Mesenchymal stem cell (in vitro differentiated cells and primary cell): ENCODE data around the gene RAB1B.

Source experiments
- DNase-seq: peaks from one replicate; pipeline ENCODE4 v3.0.0-alpha.2; 2013
- H2AFZ ChIP-seq: one replicate; pipeline ENCODE4 v1.6.1; 2013; ENCODE audit warnings: low read depth, mild to moderate bottlenecking, control low read depth, inconsistent platforms, low read length, moderate library complexity
- H2AK5ac ChIP-seq: 2 replicates; pipeline ENCODE4 v1.6.1; 2013; ENCODE audit warnings: low read length, moderate library complexity, mild to moderate bottlenecking, inconsistent platforms; ENCODE audit not compliant: severe bottlenecking
- H2BK120ac ChIP-seq: one replicate; pipeline ENCODE4 v1.6.1; 2013; ENCODE audit warnings: low read depth, mild to moderate bottlenecking, inconsistent platforms, low read length, moderate library complexity
- H2BK12ac ChIP-seq, 2 experiments: one replicate each; pipeline ENCODE4 v1.6.1; 2013; ENCODE audit warnings: inconsistent platforms in 2 of 2, low read length in 2 of 2, mild to moderate bottlenecking in 2 of 2, moderate library complexity in 2 of 2, control low read depth in 1 of 2
- H2BK15ac ChIP-seq: one replicate; pipeline ENCODE4 v1.6.1; 2013; ENCODE audit warnings: mild to moderate bottlenecking, low read depth, inconsistent platforms; ENCODE audit not compliant: poor library complexity, severe bottlenecking
- H2BK5ac ChIP-seq: 2 replicates; pipeline ENCODE4 v1.6.1; 2013; ENCODE audit warnings: low read depth, mild to moderate bottlenecking, low read length, control low read depth, inconsistent platforms; ENCODE audit not compliant: poor library complexity, severe bottlenecking
- H3K14ac ChIP-seq, 2 experiments: one replicate each; pipeline ENCODE4 v1.6.1; 2013; ENCODE audit warnings: inconsistent platforms in 2 of 2, low read length in 2 of 2, control low read depth in 1 of 2, mild to moderate bottlenecking in 1 of 2, moderate library complexity in 1 of 2
- H3K18ac ChIP-seq, 2 experiments: one replicate each; pipeline ENCODE4 v1.6.1; 2013; ENCODE audit warnings: inconsistent platforms in 2 of 2, low read length in 2 of 2, control low read depth in 1 of 2, low read depth in 1 of 2, mild to moderate bottlenecking in 1 of 2
- H3K23ac ChIP-seq, 2 experiments: one replicate each; pipeline ENCODE4 v1.6.1; 2013; ENCODE audit warnings: inconsistent platforms in 2 of 2, low read length in 2 of 2, mild to moderate bottlenecking in 2 of 2, moderate library complexity in 2 of 2, control low read depth in 1 of 2
- H3K27ac ChIP-seq: 2 replicates; pipeline ENCODE4 v1.5.1; 2013; ENCODE audit warnings: mild to moderate bottlenecking, moderate library complexity, low read length, control low read depth, inconsistent platforms; ENCODE audit not compliant: poor library complexity, severe bottlenecking
- H3K27me3 ChIP-seq, 2 experiments: 2 replicates each; pipeline versions ENCODE4 v1.6.1 to v1.7.0; 2013; ENCODE audit warnings: low read length in 2 of 2, mild to moderate bottlenecking in 2 of 2, moderate library complexity in 2 of 2, control low read depth in 1 of 2, inconsistent platforms in 1 of 2; ENCODE audit not compliant: control insufficient read depth in 1 of 2, insufficient read depth in 1 of 2
- H3K36me3 ChIP-seq, 2 experiments: 2 replicates each; pipeline versions ENCODE4 v1.6.1 to v1.7.0; 2013; ENCODE audit warnings: low read length in 2 of 2, control low read depth in 1 of 2, inconsistent platforms in 1 of 2, low read depth in 1 of 2, mild to moderate bottlenecking in 1 of 2; ENCODE audit not compliant: insufficient read depth in 2 of 2, control insufficient read depth in 1 of 2
- H3K4ac ChIP-seq, 2 experiments: one replicate each; pipeline ENCODE4 v1.6.1; 2013; ENCODE audit warnings: inconsistent platforms in 2 of 2, low read length in 2 of 2, mild to moderate bottlenecking in 2 of 2, moderate library complexity in 2 of 2, control low read depth in 1 of 2, low read depth in 1 of 2
- H3K4me1 ChIP-seq: 2 replicates; pipeline ENCODE4 v1.6.1; 2013; ENCODE audit warnings: low read depth, low read length, control low read depth; ENCODE audit not compliant: control insufficient read depth, insufficient read depth
- H3K4me2 ChIP-seq: 2 replicates; pipeline ENCODE4 v1.6.1; 2013; ENCODE audit warnings: low read length, mild to moderate bottlenecking, inconsistent platforms; ENCODE audit not compliant: poor library complexity, severe bottlenecking
- H3K4me3 ChIP-seq, 2 experiments: 2 replicates each; pipeline versions ENCODE4 v1.5.1 to v1.7.0; 2013; ENCODE audit warnings: low read length in 2 of 2, mild to moderate bottlenecking in 2 of 2, control low read depth in 1 of 2, low read depth in 1 of 2; ENCODE audit not compliant: insufficient read depth in 1 of 2
- H3K79me1 ChIP-seq: replicated peaks from 2 replicates; pipeline ENCODE4 v1.6.1; 2013; ENCODE audit warnings: mild to moderate bottlenecking, control low read depth, low read length, inconsistent platforms; ENCODE audit not compliant: poor library complexity, severe bottlenecking
- H3K9ac ChIP-seq: 2 replicates; pipeline ENCODE4 v1.7.0; 2013; ENCODE audit warnings: mild to moderate bottlenecking, low read length, moderate library complexity
- H3K9me3 ChIP-seq: 2 replicates; pipeline ENCODE4 v1.7.0; 2013; ENCODE audit warnings: mild to moderate bottlenecking, low read length; ENCODE audit not compliant: control insufficient read depth
- H4K8ac ChIP-seq: one replicate; pipeline ENCODE4 v1.6.1; 2013; ENCODE audit warnings: inconsistent platforms, mild to moderate bottlenecking, low read length, moderate library complexity
- H4K91ac ChIP-seq: one replicate; pipeline ENCODE4 v1.6.1; 2013; ENCODE audit warnings: mild to moderate bottlenecking, low read length, inconsistent platforms
- WGBS: methylation state at CpG from one replicate; pipeline ENCODE4 v1.1.7; 2013; ENCODE audit warnings: mixed read lengths; 5-methylcytosine and 5-hydroxymethylcytosine counted together

Gene RAB1B

GRCh38 chr11:66316849-66317251 lies 48.4 kb downstream of the RAB1B start, which contains the start of gene CD248:
Gene CD248, minus strand, starts transcription at chr11:66317044. Its CDS starts 17 bp downstream, at chr11:66317027.
- WGBS = 22% methylated on average over 22 of the region's 29 CpGs

GRCh38 chr11:66317322-66317722 lies 48.9 kb downstream of the RAB1B start:
- H3K14ac ChIP-seq = peak overlapping the region in 1 of 2 experiments; percentile 96
- peak overlapping the region; percentile 90 to 99 for H2BK12ac ChIP-seq
- H3K18ac ChIP-seq = peak overlapping the region; percentile 96 to 99
- peak overlapping the region; percentile 18 for H2AK5ac ChIP-seq
- peak overlapping the region; percentile 83 for H2BK15ac ChIP-seq
- H3K4me2 ChIP-seq = peak overlapping the region; percentile 57
- DNase-seq = peak; percentile 74
- H4K91ac ChIP-seq = peak overlapping the region; percentile 100
- H3K23ac ChIP-seq = peak overlapping the region in 1 of 2 experiments; percentile 81
- peak overlapping the region; percentile 81 for H3K9ac ChIP-seq
- no peak overlapping the region for H2BK5ac ChIP-seq
- H3K79me1 ChIP-seq = peaks cover 5% of the 10 kb centered on the region
- peak overlapping the region; percentile 36 for H2AFZ ChIP-seq
- H3K4me1 ChIP-seq = peaks cover 49% of the 10 kb centered on the region
- H4K8ac ChIP-seq = peak overlapping the region; percentile 95
- 16% methylated on average over 11 of the region's 14 CpGs for WGBS
- H3K36me3 ChIP-seq = peaks cover 8 to 17% of the 10 kb centered on the region in 2 experiments
- H3K27ac ChIP-seq = peak overlapping the region; percentile 67
- H3K4ac ChIP-seq = peak overlapping the region; percentile 95 to 96
- H2BK120ac ChIP-seq = peak overlapping the region; percentile 99
- no peaks in the 10 kb centered on the region for H3K27me3 ChIP-seq
- no peaks in the 10 kb centered on the region for H3K9me3 ChIP-seq
- H3K4me3 ChIP-seq = peak overlapping the region in 1 of 2 experiments; percentile 62

More at GRCh38 chr11:66316849-66317251, 48.4 kb downstream of the RAB1B start, which contains the start of gene CD248:
- Histone ChIP-seq H3K18ac (peak within 1 kb of the TSS; percentile 96 to 99), H3K4me2 (peak within 1 kb of the TSS; percentile 69), H2BK12ac (peak within 1 kb of the TSS; percentile 90 to 99), H2BK5ac (no peak within 1 kb of the TSS), H3K4me3 (peak within 1 kb of the TSS; percentile 23 to 99), H3K9me3 (no peaks in the 10 kb centered on the region), H2AK5ac (peak within 1 kb of the TSS; percentile 49), H4K8ac (peak within 1 kb of the TSS; percentile 95), H3K14ac (peak within 1 kb of the TSS in 1 of 2 experiments; percentile 98), H4K91ac (peak within 1 kb of the TSS; percentile 100), H3K27ac (peak within 1 kb of the TSS; percentile 67), H3K23ac (peak within 1 kb of the TSS in 1 of 2 experiments; percentile 94), H2BK15ac (peak within 1 kb of the TSS; percentile 87), H2AFZ (peak within 1 kb of the TSS; percentile 36), H3K27me3 (no peaks in the 10 kb centered on the region), H3K4ac (peak within 1 kb of the TSS; percentile 95 to 96), H3K36me3 (peaks cover 8 to 17% of the 10 kb centered on the region in 2 experiments), H3K9ac (peak within 1 kb of the TSS; percentile 94), H3K79me1 (peaks cover 5% of the 10 kb centered on the region), H2BK120ac (peak within 1 kb of the TSS; percentile 99), H3K4me1 (peaks cover 51% of the 10 kb centered on the region)
- peak; percentile 82 for DNase-seq

- Histone ChIP-seq H3K4me1 (peaks cover 49% of the 10 kb centered on the region), H4K91ac (peak overlapping the region; percentile 100), H2BK5ac (no peak overlapping the region), H3K4me3 (peak overlapping the region in 1 of 2 experiments; percentile 62), H3K4me2 (no peak overlapping the region), H4K8ac (peak overlapping the region; percentile 95), H3K4ac (peak overlapping the region; percentile 95 to 96), H3K23ac (peak overlapping the region; percentile 44 to 94), H3K27ac (peak overlapping the region; percentile 67), H2BK120ac (peak overlapping the region; percentile 99), H2BK15ac (peak overlapping the region; percentile 77), H3K9ac (peak overlapping the region; percentile 81), H3K79me1 (peaks cover 5% of the 10 kb centered on the region), H3K9me3 (no peaks in the 10 kb centered on the region), H2AK5ac (peak overlapping the region; percentile 45), H2AFZ (peak overlapping the region; percentile 54), H2BK12ac (peak overlapping the region; percentile 98 to 99), H3K36me3 (peaks cover 8 to 17% of the 10 kb centered on the region in 2 experiments), H3K14ac (peak overlapping the region in 1 of 2 experiments; percentile 96), H3K18ac (peak overlapping the region; percentile 96 to 99), H3K27me3 (no peaks in the 10 kb centered on the region)
- WGBS = 14% methylated on average over 14 of the region's 16 CpGs
- DNase-seq = peak; percentile 95
Measured at GRCh38 chr11:66317723-66318599, 49.5 kb downstream of the RAB1B start.

- H3K4me3 ChIP-seq = peak overlapping the region in 1 of 2 experiments; percentile 31
- peak overlapping the region; percentile 81 for H3K9ac ChIP-seq
- no peaks in the 10 kb centered on the region for H3K9me3 ChIP-seq
- H3K27me3 ChIP-seq = no peaks in the 10 kb centered on the region
- peak overlapping the region in 1 of 2 experiments; percentile 44 for H3K23ac ChIP-seq
- peak overlapping the region; percentile 93 for H2BK15ac ChIP-seq
- no peak for DNase-seq
- H2BK12ac ChIP-seq = peak overlapping the region; percentile 98
- peaks cover 8 to 17% of the 10 kb centered on the region in 2 experiments for H3K36me3 ChIP-seq
- peak overlapping the region; percentile 54 for H2AFZ ChIP-seq
- no peak overlapping the region for H3K4me2 ChIP-seq
- peak overlapping the region; percentile 91 to 95 for H3K4ac ChIP-seq
- H3K4me1 ChIP-seq = peaks cover 42% of the 10 kb centered on the region
- H3K18ac ChIP-seq = peak overlapping the region; percentile 96 to 99
- peak overlapping the region; percentile 99 for H2BK120ac ChIP-seq
- H4K8ac ChIP-seq = peak overlapping the region; percentile 95
- peak overlapping the region; percentile 94 for H4K91ac ChIP-seq
- H2BK5ac ChIP-seq = no peak overlapping the region
- H3K27ac ChIP-seq = peak overlapping the region; percentile 67
- H2AK5ac ChIP-seq = peak overlapping the region; percentile 11
- H3K14ac ChIP-seq = no peak overlapping the region
- H3K79me1 ChIP-seq = peaks cover 5% of the 10 kb centered on the region
- 85% methylated on average over 3 of the region's 3 CpGs for WGBS
Measured at GRCh38 chr11:66318600-66318970, 50.1 kb downstream of the RAB1B start.
